ENCODE results near the gene CADPS2.

DNA sequence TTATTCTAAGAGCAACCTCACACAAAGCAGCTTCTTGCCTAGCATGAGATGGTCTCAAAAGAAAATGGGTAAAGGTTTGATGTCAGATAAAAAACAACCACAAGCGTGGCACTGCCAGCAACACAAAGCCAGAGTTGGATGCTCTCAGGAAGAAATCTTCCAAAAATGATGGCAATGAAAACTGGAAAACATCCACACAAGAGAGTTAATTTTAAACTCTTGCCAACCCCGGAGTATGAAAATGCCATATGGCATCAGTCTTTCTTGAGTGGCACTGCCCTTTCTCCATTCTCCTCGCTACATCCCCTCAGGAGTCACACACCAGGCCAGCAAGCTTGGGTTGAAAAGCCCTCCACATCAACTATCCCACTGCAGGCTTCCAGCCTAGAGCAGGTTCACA lies 41.0 kb downstream of the CADPS2 start:
- TF ChIP-seq EZH2 (IDR thresholded peaks at IDR 0.05; ENCODE audit: insufficient read depth, low read length) (no peak), CTCF (IDR thresholded peaks at IDR 0.05; ENCODE audit: insufficient read depth, low read depth, low read length) (no peak)
